ENCODE results near the gene PERCC1.

PERCC1 gene

GRCh38 chr16:1460602-1461138 is 29.8 kb downstream of the PERCC1 start:
- H3K4me3 ChIP-seq (ENCODE audit: low read depth, low read length) = no peak overlapping the region
- DNase-seq (ENCODE audit: low read depth) = no peak
- TF ChIP-seq CTCF (IDR thresholded peaks at IDR 0.05; ENCODE audit: insufficient read depth, low read depth, low read length, missing control alignments) = no peak

- H3K4me3 ChIP-seq (ENCODE audit: low read depth, low read length) = no peak overlapping the region
- no peak for DNase-seq (ENCODE audit: low read depth)
- TF ChIP-seq CTCF (IDR thresholded peaks at IDR 0.05; ENCODE audit: insufficient read depth, low read depth, low read length, missing control alignments) = no peak
These were observed 30.3 kb downstream of the PERCC1 start for GRCh38 chr16:1461146-1461545.

- H3K4me3 ChIP-seq (ENCODE audit: low read depth, low read length) = no peak overlapping the region
- no peak for TF ChIP-seq CTCF (IDR thresholded peaks at IDR 0.05; ENCODE audit: insufficient read depth, low read depth, low read length, missing control alignments)
- DNase-seq (ENCODE audit: low read depth) = no peak
These were observed 33.5 kb downstream of the PERCC1 start for GRCh38 chr16:1464196-1464893.

GRCh38 chr16:1464894-1465566 is 34.2 kb downstream of the PERCC1 start:
- TF ChIP-seq CTCF (IDR thresholded peaks at IDR 0.05; ENCODE audit: insufficient read depth, low read depth, low read length, missing control alignments) = no peak
- H3K4me3 ChIP-seq (ENCODE audit: low read depth, low read length) = no peak overlapping the region
- DNase-seq (ENCODE audit: low read depth) = no peak

GRCh38 chr16:1465567-1465915 is 34.7 kb downstream of the PERCC1 start:
- no peak for TF ChIP-seq CTCF (IDR thresholded peaks at IDR 0.05; ENCODE audit: insufficient read depth, low read depth, low read length, missing control alignments)

GRCh38 chr16:1466054-1466453 is 35.2 kb downstream of the PERCC1 start:
- no peak for DNase-seq (ENCODE audit: low read depth)
- no peak overlapping the region for H3K4me3 ChIP-seq (ENCODE audit: low read depth, low read length)
- TF ChIP-seq CTCF (IDR thresholded peaks at IDR 0.05; ENCODE audit: insufficient read depth, low read depth, low read length, missing control alignments) = no peak

More at GRCh38 chr16:1465567-1465915, 34.7 kb downstream of the PERCC1 start:
- no peak for DNase-seq (ENCODE audit: low read depth)
- H3K4me3 ChIP-seq (ENCODE audit: low read depth, low read length) = no peak overlapping the region
